OCI-LY7 (cell line): ENCODE data around the gene CEP63. TPM values are rescaled to one million over a fixed set of nuclear protein-coding genes. Genes with fewer than 3 reads are reported as not detected.

Source experiments
- BruUV-seq: library from RNA; stranded (reverse); fragments of 400-500 nt; replicated peaks from 2 replicates; lab custom pipeline; 2021; lab: Mats Ljungman, UMichigan
- CTCF ChIA-PET: fragments of 300-600 bp; sonication (Branson Sonifier 250); formaldehyde crosslinking; loops from one replicate; lab custom pipeline; 2022; ENCODE audit warnings: antibody characterized with exemption; ENCODE audit not compliant: unreplicated experiment; lab: Charles Lee
- POLR2A ChIA-PET: fragments of 300-600 bp; sonication (Branson Sonifier 250); formaldehyde crosslinking; loops from one replicate; lab custom pipeline; 2022; ENCODE audit warnings: antibody characterized with exemption; lab: Charles Lee
- DNase-seq: peaks from one replicate; pipeline ENCODE4 v3.0.0-alpha.2; 2015; ENCODE audit warnings: low spot score
- H2AFZ ChIP-seq: fragments of 200-600 bp; sonication (generic), shearing (Covaris generic); 2 replicates; pipeline ENCODE4 v1.6.1; 2014; ENCODE audit warnings: mild to moderate bottlenecking, antibody characterized with exemption, low read length, moderate library complexity
- H3K27ac ChIP-seq: fragments of 200-600 bp; sonication (generic); 2 replicates; pipeline ENCODE4 v1.5.1; 2014; ENCODE audit warnings: mixed run types, low read depth, mild to moderate bottlenecking, moderate library complexity, low read length, inconsistent platforms; ENCODE audit not compliant: poor library complexity, severe bottlenecking
- H3K36me3 ChIP-seq: fragments of 200-600 bp; sonication (generic); 2 replicates; pipeline ENCODE4 v1.6.1; 2014; ENCODE audit warnings: mild to moderate bottlenecking, antibody characterized with exemption, low read length, moderate library complexity, mixed read lengths; ENCODE audit not compliant: insufficient read depth
- H3K4me1 ChIP-seq: fragments of 200-600 bp; sonication (generic); 2 replicates; pipeline ENCODE4 v1.5.1; 2014; ENCODE audit warnings: mild to moderate bottlenecking, low read length; ENCODE audit not compliant: insufficient read depth, poor library complexity, severe bottlenecking
- H3K4me2 ChIP-seq: fragments of 200-600 bp; sonication (generic); 2 replicates; pipeline ENCODE4 v1.6.1; 2014; ENCODE audit warnings: mild to moderate bottlenecking, low read length
- H3K4me3 ChIP-seq: fragments of 200-600 bp; sonication (generic); 2 replicates; pipeline ENCODE4 v1.5.1; 2014; ENCODE audit warnings: mild to moderate bottlenecking, low read depth, low read length; ENCODE audit not compliant: poor library complexity, severe bottlenecking
- H3K79me2 ChIP-seq: fragments of 200-600 bp; sonication (generic); 2 replicates; pipeline ENCODE4 v1.6.1; 2016; ENCODE audit warnings: low read depth, mild to moderate bottlenecking, low read length, moderate library complexity, mixed read lengths; ENCODE audit not compliant: insufficient read depth
- H3K9me2 ChIP-seq: fragments of 200-600 bp; sonication (generic); 2 replicates; pipeline ENCODE4 v1.6.1; 2016; ENCODE audit warnings: mild to moderate bottlenecking, low read length, mixed read lengths; ENCODE audit not compliant: insufficient read depth
- H3K9me3 ChIP-seq: fragments of 200-600 bp; sonication (generic); 2 replicates; pipeline ENCODE4 v1.6.1; 2014; ENCODE audit warnings: mild to moderate bottlenecking, mixed run types, low read length, mixed read lengths
- H4K20me1 ChIP-seq: fragments of 200-600 bp; sonication (generic); 2 replicates; pipeline ENCODE4 v1.6.1; 2014; ENCODE audit warnings: mild to moderate bottlenecking, antibody characterized with exemption, low read length, moderate library complexity, mixed read lengths; ENCODE audit not compliant: insufficient read depth
- CTCF ChIP-seq: fragments of 200-600 bp; sonication (generic); conservative IDR thresholded peaks from 2 replicates; pipeline ENCODE4 v1.5.1; 2014; ENCODE audit warnings: mild to moderate bottlenecking, antibody characterized with exemption, low read length, moderate library complexity, mixed read lengths
- EZH2phosphoT487 ChIP-seq: fragments of 200-600 bp; sonication (generic); IDR thresholded peaks from 2 replicates; pipeline ENCODE4 v1.6.1; 2018; ENCODE audit warnings: low read depth, borderline replicate concordance, mild to moderate bottlenecking, mixed run types, antibody characterized with exemption, low read length, moderate library complexity, mixed read lengths
- intact Hi-C: fragments of 100-400 bp; cut with micrococcal nuclease; formaldehyde crosslinking; loops from one replicate; pipeline ENCODE4 v1.10.0; 2022; ENCODE audit not compliant: unreplicated experiment
- total RNA-seq, 2 experiments: library from RNA; depleted of rRNA in 1 of 2; stranded (reverse); fragments of >200 nt in 1 of 2; shearing (Covaris generic) in 1 of 2; gene quantifications; 2 replicates each; pipeline ENCODE4 v1.2.3, GENCODE V29; 2014 to 2022

CEP63 gene
- total RNA-seq, 2 experiments from 2014 or later: 42.8 to 45.7 TPM

DNA sequence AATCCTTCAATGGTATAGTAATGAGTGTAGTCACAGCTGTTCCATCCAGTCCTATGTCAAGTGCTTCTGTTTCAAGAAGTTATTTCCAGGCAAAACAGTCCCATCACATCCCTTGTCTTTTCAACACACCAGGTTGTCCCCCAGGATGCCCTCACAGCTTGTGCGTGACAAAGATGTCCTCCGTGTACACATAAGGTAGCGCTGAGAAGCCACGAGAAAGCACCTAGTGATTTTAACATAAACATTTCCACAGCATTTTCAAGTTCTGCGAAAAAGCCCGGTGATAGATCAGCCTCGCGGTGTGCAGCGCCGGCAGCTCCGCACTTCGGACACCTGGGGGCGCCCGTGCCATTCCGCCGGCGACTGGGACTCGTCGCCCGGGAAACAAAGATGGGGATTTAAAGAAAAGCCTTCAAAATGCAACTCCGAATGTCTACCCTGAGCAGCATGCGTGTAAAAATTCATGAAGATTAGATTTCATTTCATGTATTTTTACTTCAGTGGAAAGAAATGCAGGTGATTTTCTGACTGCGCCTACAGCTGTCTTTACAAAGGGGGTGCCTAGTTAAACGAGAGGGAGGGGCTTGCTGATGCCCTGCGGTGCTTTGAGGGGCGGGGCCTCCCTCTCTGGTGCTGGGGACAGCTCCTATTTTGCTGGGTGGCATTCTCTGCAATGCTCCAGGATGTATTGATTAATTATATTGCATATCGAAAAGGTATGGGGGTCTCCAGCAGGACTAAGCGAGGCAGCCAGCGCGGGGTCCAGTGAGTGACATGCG lies 115.0 kb downstream of the CEP63 start:
- Histone ChIP-seq H3K9me3 (no peaks in the 10 kb centered on the region), H3K9me2 (no peaks in the 10 kb centered on the region), H4K20me1 (no peaks in the 10 kb centered on the region), H3K27ac (no peak overlapping the region), H3K4me1 (no peaks in the 10 kb centered on the region), H3K4me2 (no peak overlapping the region), H3K36me3 (no peaks in the 10 kb centered on the region), H3K4me3 (no peak overlapping the region), H3K79me2 (no peaks in the 10 kb centered on the region), H2AFZ (peak overlapping the region; percentile 36; the same call in 1 of the 2 replicates)
- intact Hi-C loops: loop anchor here (2.0 to 10.0 kb wide), 3 partner anchors 40 to 154 kb away; no protein-coding TSS in a partner anchor
- no TSS peak for BruUV-seq
- DNase-seq: peak; percentile 57
- TF ChIP-seq EZH2phosphoT487 (no peak), CTCF (peak; percentile 95)
- POLR2A ChIA-PET: interaction anchor here (0.6 kb wide), 2 partner anchors 17 to 678 kb away, joined by 3 read pairs; no protein-coding TSS in a partner anchor
- CTCF ChIA-PET: interaction anchor here (0.5 kb wide), 1 partner anchor 220 kb away, joined by 3 read pairs; no protein-coding TSS in a partner anchor

DNA sequence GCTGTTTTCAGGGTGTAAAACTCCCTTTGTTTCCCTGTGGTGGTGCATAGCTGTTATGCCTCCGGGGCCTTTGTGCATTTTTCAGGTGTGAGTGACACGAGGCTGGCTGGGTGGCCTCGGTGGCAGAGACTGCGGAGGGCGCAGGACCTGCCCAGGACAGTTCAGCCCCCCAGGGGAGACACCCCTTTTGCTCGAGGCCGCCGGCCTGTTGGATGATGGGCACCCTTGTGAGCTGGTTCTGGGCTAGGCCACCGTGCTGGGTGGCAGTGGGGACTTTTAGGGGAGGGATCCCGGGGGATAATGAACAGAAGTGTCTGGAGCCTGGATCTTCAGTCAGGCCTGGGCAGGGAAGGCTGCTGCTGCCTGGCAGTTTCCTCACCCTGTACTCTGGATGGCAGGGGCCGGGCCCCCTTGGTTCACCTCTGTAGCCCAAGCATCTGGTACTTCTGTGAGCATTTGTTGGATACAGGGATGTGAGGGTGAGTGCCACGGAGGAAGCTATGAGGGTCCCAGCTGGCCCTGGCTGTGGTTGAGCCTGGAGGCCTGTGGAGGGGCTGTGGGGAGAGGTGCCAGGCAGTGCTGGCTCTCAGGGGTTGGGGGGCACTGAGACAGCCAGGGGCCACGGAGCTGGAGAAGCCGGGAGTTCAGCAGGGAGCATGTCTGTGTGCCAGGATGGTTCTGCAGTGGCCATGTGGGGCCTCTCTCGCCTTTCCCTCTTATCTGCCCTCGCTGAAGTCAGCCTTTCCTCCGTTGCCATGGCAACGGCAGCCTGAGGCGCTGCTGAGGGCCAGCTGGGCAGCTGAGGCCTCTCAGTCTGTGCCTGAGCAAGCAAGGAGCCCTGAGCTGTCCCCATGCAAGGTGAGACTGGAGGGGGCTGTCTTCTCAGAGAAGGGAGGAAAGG lies 115.9 kb downstream of the CEP63 start:
- no peak overlapping the region for H3K27ac ChIP-seq
- intact Hi-C loops: loop anchor here (2.0 to 10.0 kb wide), 3 partner anchors 39 to 153 kb away; no protein-coding TSS in a partner anchor
- ChIA-PET CTCF (interaction anchor here (0.5 kb wide), 1 partner anchor 219 kb away, joined by 3 read pairs; no protein-coding TSS in a partner anchor), POLR2A (interaction anchor here (0.6 kb wide), 1 partner anchor 16 kb away, joined by 3 read pairs; no protein-coding TSS in a partner anchor)
- no peaks in the 10 kb centered on the region for H3K9me2 ChIP-seq
- no peaks in the 10 kb centered on the region for H3K9me3 ChIP-seq
- no peak overlapping the region for H2AFZ ChIP-seq
- H3K4me3 ChIP-seq: no peak overlapping the region
- no peaks in the 10 kb centered on the region for H3K79me2 ChIP-seq
- no peak overlapping the region for H3K4me2 ChIP-seq
- H4K20me1 ChIP-seq: no peaks in the 10 kb centered on the region
- no TSS peak for BruUV-seq
- no peaks in the 10 kb centered on the region for H3K4me1 ChIP-seq
- H3K36me3 ChIP-seq: no peaks in the 10 kb centered on the region
- DNase-seq: no peak
- TF ChIP-seq EZH2phosphoT487 (no peak), CTCF (no peak)
